SU-DHL-6 (cell line): ENCODE results near the gene AQP11.

Experiments used
- H2AFZ ChIP-seq: fragments of 200-600 bp; sonication (generic); 2 replicates; pipeline ENCODE4 v1.6.1; 2014; ENCODE audit warnings: low read depth, mild to moderate bottlenecking, moderate library complexity, mixed read lengths, antibody characterized with exemption, low read length; ENCODE audit not compliant: severe bottlenecking
- H3F3A ChIP-seq: fragments of 200-600 bp; shearing (Covaris generic); 2 replicates; pipeline ENCODE4 v1.6.0; 2016; ENCODE audit warnings: antibody characterized with exemption, mild to moderate bottlenecking; ENCODE audit not compliant: insufficient read depth
- H3K27ac ChIP-seq: fragments of 200-600 bp; sonication (generic); 2 replicates; pipeline ENCODE4 v1.5.1; 2016; ENCODE audit warnings: low read depth, mild to moderate bottlenecking, low read length, moderate library complexity, mixed read lengths
- H3K27me3 ChIP-seq: fragments of 200-600 bp; sonication (generic), shearing (Covaris generic); 2 replicates; pipeline ENCODE4 v1.6.0; 2014; ENCODE audit warnings: mild to moderate bottlenecking, low read length
- H3K36me3 ChIP-seq: fragments of 200-600 bp; sonication (generic); 2 replicates; pipeline ENCODE4 v1.6.1; 2014; ENCODE audit warnings: mild to moderate bottlenecking, low read length, mixed read lengths
- H3K4me2 ChIP-seq: fragments of 300-600, 200-600 bp; shearing (Covaris generic), sonication (generic); 2 replicates; pipeline ENCODE4 v1.6.0; 2014; ENCODE audit warnings: low read length, low read depth, mild to moderate bottlenecking; ENCODE audit not compliant: poor library complexity, severe bottlenecking
- H3K4me3 ChIP-seq: fragments of 200-600 bp; sonication (generic); 2 replicates; pipeline ENCODE4 v1.5.1; 2014; ENCODE audit warnings: antibody characterized with exemption, low read length, mild to moderate bottlenecking, mixed read lengths; ENCODE audit not compliant: insufficient read depth, poor library complexity, severe bottlenecking
- H3K79me2 ChIP-seq: fragments of 200-600 bp; sonication (generic); 2 replicates; pipeline ENCODE4 v1.6.1; 2014; ENCODE audit warnings: mild to moderate bottlenecking, low read length, moderate library complexity; ENCODE audit not compliant: insufficient read depth
- H3K9ac ChIP-seq: fragments of 200-600 bp; sonication (generic); 2 replicates; pipeline ENCODE4 v1.7.0; 2014; ENCODE audit warnings: mild to moderate bottlenecking, low read length
- H3K9me2 ChIP-seq: fragments of 200-600 bp; sonication (generic); replicated peaks from 2 replicates; pipeline ENCODE4 v1.6.1; 2014; ENCODE audit warnings: low read length; ENCODE audit not compliant: insufficient read depth
- H3K9me3 ChIP-seq: fragments of 200-600 bp; sonication (generic); 2 replicates; pipeline ENCODE4 v1.6.1; 2014; ENCODE audit warnings: low read length, mixed read lengths; ENCODE audit not compliant: insufficient read depth
- H4K20me1 ChIP-seq: fragments of 200-600 bp; sonication (generic); 2 replicates; pipeline ENCODE4 v1.6.1; 2014; ENCODE audit warnings: low read depth, mild to moderate bottlenecking, antibody characterized with exemption, low read length, moderate library complexity, mixed read lengths
- CTCF ChIP-seq: fragments of 200-600 bp; sonication (generic); IDR thresholded peaks from one replicate; pipeline ENCODE4 v1.5.1; 2017; ENCODE audit warnings: antibody characterized with exemption, mild to moderate bottlenecking, low read length, moderate library complexity; ENCODE audit not compliant: insufficient read depth, poor library complexity, severe bottlenecking
- EZH2phosphoT487 ChIP-seq: fragments of 200-600 bp; sonication (generic), shearing (Covaris generic); conservative IDR thresholded peaks from 2 replicates; pipeline ENCODE4 v1.6.1; 2018; ENCODE audit warnings: mild to moderate bottlenecking, antibody characterized with exemption, low read length, moderate library complexity, mixed read lengths

Gene AQP11

GRCh38 chr11:77656362-77656761 is 66.6 kb downstream of the AQP11 start:
- H3K9ac ChIP-seq, result no peak overlapping the region
- no peak overlapping the region for H3K27ac ChIP-seq
- H4K20me1 ChIP-seq, result no peaks in the 10 kb centered on the region
- H3K79me2 ChIP-seq, result no peaks in the 10 kb centered on the region
- peaks cover 7% of the 10 kb centered on the region; the same call in 1 of the 2 replicates for H3F3A ChIP-seq
- no peak overlapping the region for H3K4me3 ChIP-seq
- TF ChIP-seq CTCF, result no peak
- TF ChIP-seq EZH2phosphoT487, result no peak
- no peaks in the 10 kb centered on the region for H3K36me3 ChIP-seq
- no peaks in the 10 kb centered on the region for H3K9me2 ChIP-seq
- no peaks in the 10 kb centered on the region for H3K9me3 ChIP-seq
- H3K27me3 ChIP-seq, result no peaks in the 10 kb centered on the region
- no peak overlapping the region for H2AFZ ChIP-seq
- no peak overlapping the region for H3K4me2 ChIP-seq

DNA sequence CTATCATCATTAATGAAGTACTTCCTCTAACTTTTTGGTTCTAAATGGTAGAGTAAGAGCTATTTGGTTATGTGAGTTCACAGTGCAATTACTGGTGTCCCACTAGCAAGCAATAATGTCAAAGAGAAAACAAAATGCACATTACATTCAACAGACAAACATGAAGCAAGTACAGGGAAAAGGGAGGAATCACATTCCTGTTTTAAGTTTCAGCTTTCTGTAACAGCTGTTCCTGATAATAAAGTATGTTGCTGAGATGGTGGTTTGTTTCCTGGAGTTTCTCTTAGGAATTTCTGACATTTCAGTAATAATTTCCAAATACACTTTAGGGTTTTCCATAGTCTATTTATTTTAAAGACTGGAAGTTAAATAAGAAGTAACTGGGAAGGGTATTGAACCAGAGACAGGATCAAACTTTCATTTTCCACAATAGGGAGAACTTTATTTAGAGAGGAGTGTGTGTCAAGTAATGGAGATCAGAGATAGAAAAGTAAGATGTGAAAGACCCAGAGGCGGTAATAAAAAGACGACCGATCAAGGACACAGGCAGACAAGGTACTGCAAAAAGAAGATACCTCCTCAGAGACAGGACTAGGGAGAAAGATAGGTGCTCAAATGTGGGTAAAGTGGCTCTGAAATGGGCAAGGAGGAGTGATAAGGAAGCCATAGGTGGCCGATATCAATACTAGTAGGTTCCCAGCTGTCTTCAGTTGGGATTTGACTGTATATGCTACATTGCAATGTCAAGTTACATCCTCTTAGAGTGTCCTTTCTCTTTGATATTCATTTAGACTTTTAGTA is 68.7 kb downstream of the AQP11 start:
- TF ChIP-seq EZH2phosphoT487 (no peak), CTCF (no peak)
- Histone ChIP-seq H3K27ac (no peak overlapping the region), H3K4me2 (no peak overlapping the region), H3K27me3 (no peaks in the 10 kb centered on the region), H3K4me3 (no peak overlapping the region), H3K79me2 (no peaks in the 10 kb centered on the region), H3K9me3 (no peaks in the 10 kb centered on the region), H3F3A (peaks cover 10% of the 10 kb centered on the region; the same call in 1 of the 2 replicates), H4K20me1 (no peaks in the 10 kb centered on the region), H3K9me2 (no peaks in the 10 kb centered on the region), H3K9ac (no peak overlapping the region), H2AFZ (no peak overlapping the region), H3K36me3 (no peaks in the 10 kb centered on the region)
